GM18951 (cell line): Measurements from ENCODE around the gene TMEM30B.
"Not testable (repeated sequence)": the region's sequence is repeated elsewhere in the genome, so short reads cannot be mapped to it uniquely, and the experiment has no call there.

Source experiments
- POLR2A ChIP-seq: IDR thresholded peaks from 4 replicates; pipeline ENCODE4 v1.6.1; 2011; ENCODE audit warnings: mild to moderate bottlenecking; ENCODE audit not compliant: insufficient read length, insufficient read depth; ENCODE audit errors: extremely low read depth
- in situ Hi-C: fragments of 300-500 bp; cut with MboI; formaldehyde crosslinking; loops from one replicate; pipeline ENCODE4 v1.12.0; 2022; ENCODE audit warnings: low sequenced_read_pairs, mixed read lengths, inconsistent platforms; ENCODE audit not compliant: unreplicated experiment

TMEM30B gene

DNA sequence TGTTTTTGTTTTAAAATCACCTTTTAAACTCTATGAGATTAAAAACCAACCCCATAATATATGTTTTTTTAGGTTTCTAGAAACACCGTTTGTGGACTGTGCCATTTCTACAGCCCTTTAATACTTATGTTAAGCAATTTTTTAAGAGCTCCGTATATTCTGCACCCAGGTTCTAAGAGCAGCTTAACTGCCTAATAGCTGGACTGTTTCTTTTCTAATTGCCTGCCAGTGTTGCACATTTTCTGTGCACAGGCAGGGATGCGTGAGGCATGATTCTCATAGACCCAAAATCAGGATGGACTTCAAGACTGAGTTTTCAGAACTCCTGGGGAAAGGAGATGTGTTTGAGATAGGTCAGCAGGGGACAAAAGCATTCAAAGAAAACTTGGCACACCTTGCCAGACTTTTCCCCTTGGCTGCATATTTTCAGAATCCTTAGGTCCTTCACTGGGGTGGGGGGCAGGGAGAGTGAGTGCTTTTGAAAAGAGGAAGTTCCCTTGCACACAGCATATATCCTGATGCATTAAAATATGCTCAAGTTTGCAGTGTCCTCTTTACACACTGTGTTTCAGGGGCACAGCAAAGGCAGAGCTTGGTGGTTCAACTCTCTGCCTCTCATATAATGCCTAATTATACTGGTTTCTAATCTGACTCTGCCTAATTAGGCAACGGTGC lies 27.9 kb downstream of the TMEM30B start:
- TF ChIP-seq POLR2A, result no peak
- in situ Hi-C loops, result loop anchor here (25.0 kb wide), 1 partner anchor 616 kb away; the partner anchor contains the start of gene SIX1

DNA sequence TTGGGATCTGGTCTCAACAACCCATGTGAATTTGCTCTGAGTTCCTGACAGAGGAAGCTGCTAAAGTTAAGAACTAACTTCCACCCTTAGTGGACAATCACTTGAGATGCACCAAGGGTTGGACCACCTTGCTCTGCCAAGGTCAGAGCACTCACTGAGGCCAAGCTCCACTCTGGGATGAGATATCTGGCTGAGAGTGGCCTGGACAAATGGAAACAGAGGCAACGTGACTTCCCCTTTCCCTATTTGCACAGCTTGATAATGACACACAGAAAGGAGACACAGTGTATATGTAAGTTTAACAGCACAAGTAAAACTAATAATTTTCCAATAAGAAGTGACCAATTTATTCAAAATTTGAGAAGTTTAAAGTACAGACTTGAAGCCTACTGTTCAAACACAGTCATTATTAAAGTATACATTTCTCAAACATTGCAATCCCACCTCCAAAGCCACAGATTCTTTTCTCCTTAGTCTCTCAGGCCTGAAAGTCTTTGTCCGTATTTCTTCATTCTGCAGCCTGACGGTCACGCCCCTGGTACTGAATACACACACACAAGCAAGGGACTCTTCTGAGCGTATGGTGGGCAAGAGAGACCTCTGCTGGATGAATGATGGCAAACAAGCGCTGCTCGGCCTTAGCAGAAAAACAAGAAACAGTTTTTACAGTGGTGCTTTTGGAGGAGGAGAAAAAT lies 28.6 kb downstream of the TMEM30B start:
- TF ChIP-seq POLR2A, result no peak
- in situ Hi-C loops, result loop anchor here (25.0 kb wide), 1 partner anchor 615 kb away; the partner anchor contains the start of gene SIX1

DNA sequence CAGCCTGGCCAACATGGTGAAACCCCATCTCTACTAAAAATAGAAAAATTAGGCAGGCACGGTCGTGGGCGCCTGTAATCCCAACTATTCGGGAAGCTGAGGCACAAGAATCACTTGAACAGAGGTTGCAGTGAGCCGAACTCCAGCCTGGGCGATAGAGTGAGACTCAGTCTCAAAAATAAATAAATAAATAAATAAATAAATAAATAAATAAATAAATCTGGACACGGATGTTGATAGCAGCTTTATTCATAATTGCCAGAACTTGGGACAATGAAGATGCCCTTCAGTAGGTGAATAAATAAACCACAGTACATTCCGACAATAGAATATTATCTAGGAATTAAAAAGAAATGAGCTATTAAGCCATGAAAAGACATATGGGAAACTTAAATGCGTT lies 31.1 kb downstream of the TMEM30B start:
- in situ Hi-C loops, result loop anchor here (25.0 kb wide), 1 partner anchor 613 kb away; the partner anchor contains the start of gene SIX1
- no peak for TF ChIP-seq POLR2A

DNA sequence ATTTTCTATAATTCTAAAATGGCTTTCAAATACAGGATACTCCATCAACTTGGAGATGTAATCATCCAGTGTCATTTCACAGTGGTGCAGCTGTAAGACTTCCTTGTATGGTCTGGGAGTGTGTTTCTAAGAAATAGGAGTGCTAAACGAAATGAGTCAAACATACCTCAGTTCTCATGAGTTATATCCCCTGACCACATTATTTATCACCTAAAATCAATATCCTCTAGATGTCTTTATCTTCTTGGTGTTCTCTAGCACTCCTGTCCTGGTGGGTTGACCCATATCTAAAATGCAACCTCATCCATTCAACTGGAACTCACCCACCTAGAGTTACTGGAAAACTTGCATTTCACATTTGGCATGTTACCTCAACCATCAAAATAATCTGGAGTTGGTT lies 33.2 kb downstream of the TMEM30B start:
- in situ Hi-C loops, result no loop called here
- TF ChIP-seq POLR2A, result no peak

DNA sequence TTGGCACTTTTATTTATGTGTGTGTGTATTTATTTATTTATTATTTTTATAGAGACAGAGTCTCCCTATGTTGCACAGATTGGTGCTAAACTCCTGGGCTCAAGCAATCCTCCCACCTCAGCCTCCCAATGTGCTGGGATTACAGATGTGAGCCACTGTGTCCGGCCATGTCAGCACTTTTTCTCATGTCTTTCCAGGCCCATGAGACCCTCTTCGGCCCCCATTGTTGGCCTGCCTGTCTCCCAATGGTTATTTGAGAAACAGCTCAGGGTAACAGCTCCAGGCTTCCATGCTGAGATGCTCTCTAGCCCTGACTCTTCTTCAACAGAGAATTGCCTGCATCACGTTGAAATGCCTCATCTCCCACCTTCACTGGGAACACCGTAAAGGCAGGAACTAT lies 34.4 kb downstream of the TMEM30B start:
- in situ Hi-C loops, result no loop called here

DNA sequence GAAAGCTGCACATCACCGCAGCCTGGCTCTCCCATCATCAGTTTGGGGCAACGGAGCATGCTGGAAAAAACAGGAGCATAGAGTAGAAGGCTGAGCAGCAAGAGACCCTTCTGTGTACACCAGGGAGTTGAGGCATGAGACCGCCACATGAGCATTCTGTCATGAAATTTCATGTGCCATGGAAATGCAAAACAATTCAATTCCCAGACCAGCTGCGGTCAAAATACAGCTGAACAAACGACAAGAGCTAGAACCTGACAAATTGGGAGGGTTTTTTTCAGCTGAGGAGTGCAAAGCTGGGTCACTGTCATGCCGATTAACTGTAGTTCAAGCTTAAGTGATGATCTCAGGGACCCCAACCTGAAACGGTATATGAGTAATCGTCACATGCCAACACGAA lies 37.1 kb downstream of the TMEM30B start:
- in situ Hi-C loops, result no loop called here
- TF ChIP-seq POLR2A, result no peak

More for the DNA sequence above, 34.4 kb downstream of the TMEM30B start:
- TF ChIP-seq POLR2A, result no peak

DNA sequence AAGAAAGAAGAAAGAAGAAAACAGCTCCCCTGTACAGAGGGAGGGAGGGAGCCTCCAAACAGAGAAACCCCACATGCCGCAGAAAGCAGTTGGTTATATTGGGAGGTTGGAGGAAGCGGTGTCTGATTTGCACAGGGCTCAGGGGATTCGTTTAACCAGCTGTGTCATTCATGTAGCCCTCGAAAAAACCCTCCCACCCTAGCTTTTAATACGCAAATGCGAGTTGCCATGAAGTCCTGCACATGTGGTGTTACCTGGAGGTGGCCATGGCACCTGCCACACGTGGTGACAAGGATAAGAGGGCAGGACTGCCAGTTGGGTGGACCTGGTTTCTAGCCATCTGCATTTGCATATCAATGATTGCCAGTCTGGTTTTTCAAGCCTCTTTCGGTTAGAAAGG lies 40.9 kb downstream of the TMEM30B start:
- in situ Hi-C loops, result no loop called here

DNA sequence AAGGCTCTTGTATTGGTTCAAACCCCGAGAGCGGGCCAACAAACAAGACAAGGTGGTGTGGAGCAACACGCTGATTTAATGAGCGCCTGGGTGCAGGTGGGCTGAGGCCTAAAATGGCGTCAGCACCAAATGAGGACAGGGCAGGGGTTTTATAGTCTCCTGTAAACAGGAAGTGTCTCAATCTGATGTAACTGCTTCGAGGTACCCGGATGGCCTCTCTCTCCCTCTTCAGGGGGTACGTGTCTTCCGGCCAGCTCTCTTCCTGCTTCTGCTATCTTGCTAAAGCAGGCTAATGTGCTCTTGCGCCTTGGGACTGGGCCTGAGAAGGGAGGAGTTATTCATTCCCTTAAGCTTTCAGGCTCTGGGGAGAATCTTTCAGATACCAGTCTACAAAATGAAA lies 41.9 kb downstream of the TMEM30B start:
- in situ Hi-C loops, result not testable (repeated sequence)

More for the DNA sequence above, 40.9 kb downstream of the TMEM30B start:
- TF ChIP-seq POLR2A, result no peak

DNA sequence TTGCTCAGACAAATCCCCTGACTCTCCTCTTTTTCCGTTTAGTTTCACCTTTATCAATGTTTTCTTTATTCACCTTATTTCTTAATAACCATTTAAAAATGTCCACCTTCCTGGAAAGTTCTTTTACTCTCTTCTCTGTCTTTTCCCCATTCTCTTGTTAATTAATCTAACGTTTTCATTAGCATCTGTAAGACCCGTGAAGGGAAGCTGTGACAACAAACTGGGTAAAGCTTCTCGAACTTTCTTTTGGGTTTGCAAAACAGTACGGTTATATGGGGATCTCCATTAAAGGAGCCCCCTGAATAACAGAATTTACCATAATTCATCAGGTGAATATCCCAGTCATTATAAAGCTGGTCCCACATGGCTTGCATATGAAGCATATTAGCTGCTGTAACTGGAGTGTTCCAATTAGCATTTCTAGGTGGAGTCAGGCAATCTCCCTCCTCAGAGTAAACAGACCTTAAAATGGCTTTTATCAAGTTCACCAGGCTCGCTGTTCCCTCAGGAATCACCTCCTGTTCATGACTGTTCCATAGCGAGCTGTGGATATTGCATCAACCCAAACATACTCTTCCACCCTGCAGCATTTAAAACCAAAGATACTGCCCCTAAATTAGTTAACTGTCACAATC lies 42.4 kb downstream of the TMEM30B start:
- TF ChIP-seq POLR2A, result no peak
- in situ Hi-C loops, result no loop called here

DNA sequence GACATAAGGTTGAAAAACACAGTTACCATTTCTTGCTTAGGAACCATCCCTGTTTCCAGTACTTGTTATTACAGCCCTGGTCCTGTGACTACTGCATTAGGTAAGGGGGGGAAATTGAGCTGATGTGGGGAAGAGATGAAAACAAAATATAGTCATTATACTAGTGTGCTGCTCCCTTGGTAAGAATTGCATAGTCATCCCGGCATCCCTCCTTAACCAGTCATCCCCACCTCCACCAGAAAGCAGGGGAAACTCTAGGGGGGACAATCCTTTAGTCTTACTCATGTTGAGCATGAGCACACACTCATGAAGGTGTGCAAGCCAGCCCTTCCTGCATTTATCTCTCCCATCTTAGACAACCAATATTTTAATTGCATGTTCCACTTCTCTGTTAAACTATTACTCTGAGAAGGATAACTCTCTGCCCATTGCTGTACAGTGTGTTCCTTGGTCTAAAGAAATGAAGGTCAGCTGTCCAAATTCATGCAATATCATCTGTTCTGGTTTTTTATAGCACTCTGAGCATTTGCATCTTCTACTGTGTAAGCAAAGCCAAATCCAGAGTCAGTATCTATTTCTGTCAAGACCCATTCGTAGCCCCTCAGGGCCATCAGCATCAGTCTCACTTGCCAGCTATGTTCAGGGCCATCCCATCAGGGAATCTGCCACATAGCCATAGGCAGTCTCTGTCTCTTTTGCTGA lies 46.8 kb downstream of the TMEM30B start:
- no peak for TF ChIP-seq POLR2A

DNA sequence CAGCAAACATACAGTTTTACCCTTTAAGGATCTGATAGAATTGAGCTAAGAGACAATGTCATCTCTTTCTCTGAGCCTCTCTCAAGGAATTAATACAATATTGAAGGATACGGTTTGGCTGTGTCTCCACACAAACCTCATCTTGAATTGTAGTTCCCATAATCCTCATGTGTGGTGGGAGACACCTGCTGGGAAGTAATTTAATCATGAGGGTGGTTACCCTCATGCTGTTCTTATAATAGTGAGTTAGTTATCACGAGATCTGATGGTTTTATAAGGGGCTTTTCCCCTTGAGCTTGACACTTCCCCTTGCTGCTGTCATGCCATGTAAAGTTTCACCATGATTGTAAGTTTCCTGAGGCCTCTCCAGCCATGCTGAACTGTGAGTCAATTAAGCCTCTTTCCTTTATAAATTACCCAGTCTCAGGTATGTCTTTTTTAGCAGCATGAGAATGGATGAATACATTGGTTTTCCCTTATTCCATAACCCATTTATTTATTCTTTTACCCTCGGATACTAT lies 47.6 kb downstream of the TMEM30B start:
- no peak for TF ChIP-seq POLR2A
- in situ Hi-C loops, result no loop called here

More for the DNA sequence above, 46.8 kb downstream of the TMEM30B start:
- in situ Hi-C loops, result no loop called here

DNA sequence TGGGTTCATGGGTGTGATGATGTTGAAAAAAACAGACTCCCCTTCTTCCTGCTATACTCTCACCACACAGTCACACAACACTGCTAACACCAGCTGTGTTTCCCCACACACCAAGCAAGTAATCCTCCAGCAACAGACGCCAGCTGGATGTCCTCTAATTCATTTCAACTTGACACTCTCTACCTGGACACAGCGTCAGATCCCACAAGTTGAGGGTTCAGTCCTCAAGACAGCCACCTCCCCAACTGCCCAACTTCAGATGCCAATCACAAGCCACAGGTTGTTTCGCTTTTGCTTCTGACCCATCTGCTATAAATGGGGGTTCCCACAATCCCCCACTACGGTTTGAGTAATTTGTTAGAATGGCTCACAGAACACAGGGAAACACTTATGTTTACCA lies 49.3 kb downstream of the TMEM30B start:
- no peak for TF ChIP-seq POLR2A
- in situ Hi-C loops, result no loop called here

DNA sequence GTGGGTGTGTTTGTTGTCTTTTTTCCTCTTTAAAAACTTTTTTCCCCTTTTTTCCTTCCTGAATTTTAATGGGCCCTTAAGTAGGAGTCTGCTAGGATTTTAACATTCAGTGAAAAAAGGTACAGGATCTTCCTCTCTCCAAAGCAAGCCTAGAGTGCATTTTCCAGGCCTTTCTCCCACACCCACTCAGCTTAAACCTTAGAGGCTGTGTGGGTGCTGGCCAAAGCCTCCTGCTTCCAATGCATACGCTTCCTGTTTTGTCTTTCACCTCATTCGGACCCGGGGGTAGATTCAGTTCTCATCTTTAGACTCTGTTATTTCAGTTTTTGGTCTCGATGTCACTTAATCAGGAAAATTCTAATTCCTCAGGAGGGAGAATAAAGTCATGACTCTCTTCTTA lies 51.2 kb downstream of the TMEM30B start:
- in situ Hi-C loops, result no loop called here

DNA sequence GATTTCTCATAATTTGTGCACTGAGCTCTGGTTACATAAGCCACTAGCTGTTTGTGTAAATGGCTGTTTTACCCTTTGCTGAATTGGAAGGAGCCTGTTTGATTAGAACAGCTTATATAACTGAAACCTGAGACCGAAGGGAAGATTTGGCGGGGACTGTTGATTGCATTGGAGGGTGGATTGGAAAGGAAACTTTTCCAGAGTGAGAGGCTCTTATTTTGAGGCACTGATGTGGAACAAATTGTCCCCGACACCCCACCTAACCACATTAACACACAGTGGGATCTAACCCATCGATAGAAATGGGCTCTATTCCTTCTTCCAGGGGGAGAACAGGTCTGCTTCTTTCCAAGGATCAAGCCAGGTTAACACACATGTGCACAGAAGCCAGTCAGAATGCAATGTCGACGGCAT lies 51.7 kb downstream of the TMEM30B start:
- in situ Hi-C loops, result no loop called here
- TF ChIP-seq POLR2A, result no peak

More for the DNA sequence above, 51.2 kb downstream of the TMEM30B start:
- TF ChIP-seq POLR2A, result no peak
